ENCODE data around the gene GALNTL6.

The GALNTL6 gene

GRCh38 chr4:172521680-172522079, 708.5 kb downstream of the GALNTL6 start:
- Histone ChIP-seq H3K4me1 (ENCODE audit: insufficient read depth, insufficient read length) (no peaks in the 10 kb centered on the region), H3K27me3 (ENCODE audit: insufficient read depth, insufficient read length) (no peaks in the 10 kb centered on the region)
- TF ChIP-seq YY1 (IDR thresholded peaks at IDR 0.05; ENCODE audit: insufficient read depth, insufficient read length) (no peak), SUZ12 (IDR thresholded peaks at IDR 0.05; ENCODE audit: extremely low read depth, insufficient read depth, insufficient read length) (no peak), ZNF274 (IDR thresholded peaks at IDR 0.05; ENCODE audit: low read depth, low read length) (no peak)

GRCh38 chr4:172543249-172543648, 730.0 kb downstream of the GALNTL6 start:
- no peak overlapping the region for H3K4me3 ChIP-seq (ENCODE audit: insufficient read length, low read depth)
- TF ChIP-seq SUZ12 (IDR thresholded peaks at IDR 0.05; ENCODE audit: extremely low read depth, insufficient read depth, insufficient read length) (no peak), ZNF274 (IDR thresholded peaks at IDR 0.05; ENCODE audit: low read depth, low read length) (no peak), YY1 (IDR thresholded peaks at IDR 0.05; ENCODE audit: insufficient read depth, insufficient read length) (no peak)
- H3K9me3 ChIP-seq (ENCODE audit: insufficient read depth, low read length) = no peaks in the 10 kb centered on the region
- no peak for DNase-seq (ENCODE audit: low read depth, low spot score)
- H3K36me3 ChIP-seq (ENCODE audit: insufficient read depth, insufficient read length, low read length) = no peaks in the 10 kb centered on the region
- H3K27me3 ChIP-seq (ENCODE audit: insufficient read depth, insufficient read length) = no peaks in the 10 kb centered on the region
- H3K9ac ChIP-seq (ENCODE audit: insufficient read length, low read depth) = no peak overlapping the region
- H3K4me1 ChIP-seq (ENCODE audit: insufficient read depth, insufficient read length) = no peaks in the 10 kb centered on the region

More at GRCh38 chr4:172521680-172522079, 708.5 kb downstream of the GALNTL6 start:
- Histone ChIP-seq H3K9me3 (ENCODE audit: insufficient read depth, low read length) (no peaks in the 10 kb centered on the region), H3K4me3 (ENCODE audit: insufficient read length, low read depth) (no peak overlapping the region), H3K36me3 (ENCODE audit: insufficient read depth, insufficient read length, low read length) (no peaks in the 10 kb centered on the region), H3K9ac (ENCODE audit: insufficient read length, low read depth) (no peak overlapping the region)
- no peak for DNase-seq (ENCODE audit: low read depth, low spot score)

- H3K9ac ChIP-seq (ENCODE audit: insufficient read length, low read depth) = no peak overlapping the region
- DNase-seq (ENCODE audit: low read depth, low spot score) = no peak
- H3K27me3 ChIP-seq (ENCODE audit: insufficient read depth, insufficient read length) = no peaks in the 10 kb centered on the region
- H3K4me3 ChIP-seq (ENCODE audit: insufficient read length, low read depth) = no peak overlapping the region
- TF ChIP-seq ZNF274 (IDR thresholded peaks at IDR 0.05; ENCODE audit: low read depth, low read length) (no peak), SUZ12 (IDR thresholded peaks at IDR 0.05; ENCODE audit: extremely low read depth, insufficient read depth, insufficient read length) (no peak), YY1 (IDR thresholded peaks at IDR 0.05; ENCODE audit: insufficient read depth, insufficient read length) (no peak)
- no peaks in the 10 kb centered on the region for H3K4me1 ChIP-seq (ENCODE audit: insufficient read depth, insufficient read length)
- H3K9me3 ChIP-seq (ENCODE audit: insufficient read depth, low read length) = no peaks in the 10 kb centered on the region
- H3K36me3 ChIP-seq (ENCODE audit: insufficient read depth, insufficient read length, low read length) = no peaks in the 10 kb centered on the region
These were observed 733.6 kb downstream of the GALNTL6 start for GRCh38 chr4:172546782-172547181.

GRCh38 chr4:172547724-172548123, 734.5 kb downstream of the GALNTL6 start:
- DNase-seq (ENCODE audit: low read depth, low spot score) = no peak
- Histone ChIP-seq H3K27me3 (ENCODE audit: insufficient read depth, insufficient read length) (no peaks in the 10 kb centered on the region), H3K36me3 (ENCODE audit: insufficient read depth, insufficient read length, low read length) (no peaks in the 10 kb centered on the region), H3K4me1 (ENCODE audit: insufficient read depth, insufficient read length) (no peaks in the 10 kb centered on the region), H3K4me3 (ENCODE audit: insufficient read length, low read depth) (no peak overlapping the region), H3K9me3 (ENCODE audit: insufficient read depth, low read length) (no peaks in the 10 kb centered on the region), H3K9ac (ENCODE audit: insufficient read length, low read depth) (no peak overlapping the region)
- TF ChIP-seq ZNF274 (IDR thresholded peaks at IDR 0.05; ENCODE audit: low read depth, low read length) (no peak), SUZ12 (IDR thresholded peaks at IDR 0.05; ENCODE audit: extremely low read depth, insufficient read depth, insufficient read length) (no peak), YY1 (IDR thresholded peaks at IDR 0.05; ENCODE audit: insufficient read depth, insufficient read length) (no peak)

- Histone ChIP-seq H3K4me3 (ENCODE audit: insufficient read length, low read depth) (no peak overlapping the region), H3K9ac (ENCODE audit: insufficient read length, low read depth) (no peak overlapping the region), H3K4me1 (ENCODE audit: insufficient read depth, insufficient read length) (no peaks in the 10 kb centered on the region), H3K36me3 (ENCODE audit: insufficient read depth, insufficient read length, low read length) (no peaks in the 10 kb centered on the region), H3K27me3 (ENCODE audit: insufficient read depth, insufficient read length) (no peaks in the 10 kb centered on the region), H3K9me3 (ENCODE audit: insufficient read depth, low read length) (no peaks in the 10 kb centered on the region)
- TF ChIP-seq YY1 (IDR thresholded peaks at IDR 0.05; ENCODE audit: insufficient read depth, insufficient read length) (no peak), ZNF274 (IDR thresholded peaks at IDR 0.05; ENCODE audit: low read depth, low read length) (no peak), SUZ12 (IDR thresholded peaks at IDR 0.05; ENCODE audit: extremely low read depth, insufficient read depth, insufficient read length) (no peak)
- DNase-seq (ENCODE audit: low read depth, low spot score) = no peak
These were observed 740.0 kb downstream of the GALNTL6 start for GRCh38 chr4:172553216-172553615.

- H3K9me3 ChIP-seq (ENCODE audit: insufficient read depth, low read length) = no peaks in the 10 kb centered on the region
- no peaks in the 10 kb centered on the region for H3K27me3 ChIP-seq (ENCODE audit: insufficient read depth, insufficient read length)
- H3K4me1 ChIP-seq (ENCODE audit: insufficient read depth, insufficient read length) = no peaks in the 10 kb centered on the region
- DNase-seq (ENCODE audit: low read depth, low spot score) = no peak
- no peak for TF ChIP-seq ZNF274 (IDR thresholded peaks at IDR 0.05; ENCODE audit: low read depth, low read length)
- no peak for TF ChIP-seq SUZ12 (IDR thresholded peaks at IDR 0.05; ENCODE audit: extremely low read depth, insufficient read depth, insufficient read length)
- no peak for TF ChIP-seq YY1 (IDR thresholded peaks at IDR 0.05; ENCODE audit: insufficient read depth, insufficient read length)
- H3K4me3 ChIP-seq (ENCODE audit: insufficient read length, low read depth) = no peak overlapping the region
- H3K9ac ChIP-seq (ENCODE audit: insufficient read length, low read depth) = no peak overlapping the region
- no peaks in the 10 kb centered on the region for H3K36me3 ChIP-seq (ENCODE audit: insufficient read depth, insufficient read length, low read length)
These were observed 741.4 kb downstream of the GALNTL6 start for GRCh38 chr4:172554588-172554987.

GRCh38 chr4:172555725-172556124, 742.5 kb downstream of the GALNTL6 start:
- no peak for TF ChIP-seq YY1 (IDR thresholded peaks at IDR 0.05; ENCODE audit: insufficient read depth, insufficient read length)
- no peak for TF ChIP-seq SUZ12 (IDR thresholded peaks at IDR 0.05; ENCODE audit: extremely low read depth, insufficient read depth, insufficient read length)
- no peak for TF ChIP-seq ZNF274 (IDR thresholded peaks at IDR 0.05; ENCODE audit: low read depth, low read length)
- H3K9ac ChIP-seq (ENCODE audit: insufficient read length, low read depth) = no peak overlapping the region
- H3K27me3 ChIP-seq (ENCODE audit: insufficient read depth, insufficient read length) = no peaks in the 10 kb centered on the region
- no peaks in the 10 kb centered on the region for H3K9me3 ChIP-seq (ENCODE audit: insufficient read depth, low read length)
- no peaks in the 10 kb centered on the region for H3K4me1 ChIP-seq (ENCODE audit: insufficient read depth, insufficient read length)
- no peak for DNase-seq (ENCODE audit: low read depth, low spot score)
- no peaks in the 10 kb centered on the region for H3K36me3 ChIP-seq (ENCODE audit: insufficient read depth, insufficient read length, low read length)
- H3K4me3 ChIP-seq (ENCODE audit: insufficient read length, low read depth) = no peak overlapping the region
